Right ventricle myocardium inferior (tissue), 1 donor: Measurements from ENCODE around the gene SRGAP3. TPM values are rescaled to one million over a fixed set of nuclear protein-coding genes. Genes with fewer than 3 reads are reported as not detected.
A peak's percentile ranks its signal among the peaks of the same experiment; 100 is the strongest.

Experiments
- ATAC-seq: fragments of 200-7000 bp; cut with Tn5 transposase; one replicate; pipeline ENCODE4 v1.9.1; 2020; ENCODE audit warnings: mild to moderate bottlenecking, moderate library complexity
- DNase-seq: peaks from one replicate; pipeline ENCODE4 v3.0.0; 2021; ENCODE audit errors: missing footprints
- intact Hi-C: fragments of 100-400 bp; cut with DNase I; formaldehyde crosslinking; loops from one replicate; pipeline ENCODE4 v1.11.0; 2022
- total RNA-seq: library from RNA; stranded (reverse); fragmentation: NEBNext Ultra II Directional; extraction: Animal tissue kit (Norgen Biotek cat#: 25700); gene quantifications from one replicate; pipeline ENCODE4 v1.2.1, GENCODE V29; 2021
- donor health status: DM: no; HTN: yes; CAD: no; lungs with severe emphysema.

SRGAP3 gene
- total RNA-seq, 1 donor from 2014 or later, result 6.1 TPM

GRCh38 chr3:9190276-9190675 is 59.2 kb downstream of the SRGAP3 start:
- no peak for ATAC-seq
- no peak for DNase-seq
- intact Hi-C loops, result no loop called here

- intact Hi-C loops, result loop anchor here (5.0 kb wide), 1 partner anchor 59 kb away; the partner anchor contains the start of gene SRGAP3
- DNase-seq, result no peak
- ATAC-seq, result no peak
These were observed 60.9 kb downstream of the SRGAP3 start for GRCh38 chr3:9188583-9188982.

DNA sequence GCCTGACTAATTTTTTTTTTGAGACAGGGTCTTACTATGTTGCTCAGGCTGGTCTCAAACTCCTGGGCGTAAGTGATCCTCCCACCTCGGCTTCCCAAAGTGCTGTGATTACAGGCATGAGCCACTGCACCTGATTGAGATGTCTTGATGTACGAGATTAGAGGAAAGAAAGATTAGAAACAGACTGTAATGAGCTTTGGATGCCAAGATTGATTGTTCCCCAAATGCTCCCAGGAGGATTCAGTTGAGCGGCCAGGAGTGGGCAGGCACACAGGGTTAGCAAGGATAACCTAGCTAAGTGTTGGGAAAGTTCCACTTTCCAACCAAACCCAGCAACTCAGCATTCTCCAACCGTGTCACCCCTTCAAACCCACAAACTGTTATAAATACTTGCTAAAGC is 63.7 kb downstream of the SRGAP3 start:
- ATAC-seq (no peak), DNase-seq (no peak)
- intact Hi-C loops, result loop anchor here (5.0 kb wide), 1 partner anchor 62 kb away; the partner anchor contains the start of gene SRGAP3

GRCh38 chr3:9185046-9185445 is 64.4 kb downstream of the SRGAP3 start:
- no peak for DNase-seq
- intact Hi-C loops, result loop anchor here (5.0 kb wide), 1 partner anchor 62 kb away; the partner anchor contains the start of gene SRGAP3
- ATAC-seq, result no peak

- DNase-seq, result no peak
- no peak for ATAC-seq
- intact Hi-C loops, result no loop called here
These were observed 65.0 kb downstream of the SRGAP3 start for GRCh38 chr3:9184461-9184835.

GRCh38 chr3:9183811-9184460 is 65.5 kb downstream of the SRGAP3 start:
- no peak for ATAC-seq
- intact Hi-C loops, result no loop called here

GRCh38 chr3:9183011-9183410 is 66.4 kb downstream of the SRGAP3 start:
- intact Hi-C loops, result no loop called here
- peak; percentile 62 for ATAC-seq
- no peak for DNase-seq

More at GRCh38 chr3:9183811-9184460, 65.5 kb downstream of the SRGAP3 start:
- DNase-seq, result no peak

DNA sequence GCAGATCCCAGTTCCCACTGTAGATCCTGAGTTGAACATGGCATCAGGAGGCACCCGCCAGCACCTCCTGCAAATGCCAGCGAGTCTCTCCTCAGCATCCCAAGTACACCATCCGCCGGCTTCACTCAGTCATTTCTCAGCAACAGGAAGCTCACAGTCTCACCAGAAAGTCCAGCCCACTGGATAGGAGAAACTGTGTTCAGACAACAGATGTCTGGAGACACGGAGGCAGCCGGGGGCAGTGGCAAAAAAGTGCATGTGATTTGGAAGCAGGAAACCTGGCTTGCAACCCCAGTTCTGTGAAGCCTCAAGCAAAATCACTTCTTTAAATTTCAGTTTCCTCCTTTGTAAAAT is 68.7 kb downstream of the SRGAP3 start:
- intact Hi-C loops, result no loop called here
- no peak for ATAC-seq
- no peak for DNase-seq

DNA sequence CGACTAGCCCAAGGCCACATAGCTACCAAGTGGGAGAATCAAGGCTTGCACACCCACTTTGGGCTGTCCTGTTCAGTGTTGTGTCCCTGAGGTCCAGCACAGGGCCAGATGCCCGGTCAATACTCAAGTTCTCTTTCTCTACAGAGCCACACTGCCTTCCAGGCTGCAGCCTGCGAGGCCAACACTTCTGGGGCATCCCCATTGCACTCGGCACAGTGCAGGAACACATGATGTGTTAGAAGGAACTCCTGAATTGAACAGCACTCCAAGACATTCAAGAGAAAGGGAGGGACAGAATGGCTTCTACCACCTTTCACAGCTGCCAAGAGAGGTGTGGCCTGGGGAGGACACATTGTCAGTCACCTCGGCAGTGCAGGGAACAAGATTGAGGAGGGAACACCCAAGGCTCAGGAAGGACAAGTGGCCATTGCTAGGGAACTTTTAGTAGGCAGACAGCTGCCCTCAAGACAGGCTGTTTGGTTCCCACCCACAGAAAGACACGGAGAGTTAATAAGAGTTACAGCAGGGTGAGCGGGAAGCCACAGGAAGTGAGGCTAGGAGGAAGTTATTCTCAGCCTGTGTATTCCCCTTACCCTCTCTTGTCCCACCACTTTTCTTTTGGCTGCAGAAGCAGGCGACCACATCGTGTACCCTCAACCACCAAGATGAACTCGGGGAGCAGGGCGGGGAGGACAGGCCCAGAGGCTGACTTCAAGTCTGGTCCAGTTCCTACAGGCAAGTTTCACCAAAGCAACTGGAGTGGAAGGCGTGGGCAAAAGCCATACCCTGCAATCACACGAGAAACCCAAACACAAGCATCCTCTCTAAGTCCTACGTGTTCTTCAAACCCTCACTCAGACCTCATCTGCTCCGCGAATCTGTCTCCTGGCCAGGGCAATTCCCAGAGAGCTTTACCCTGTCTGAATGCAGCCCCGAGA is 69.4 kb downstream of the SRGAP3 start:
- ATAC-seq, result peak; percentile 11
- intact Hi-C loops, result no loop called here
- DNase-seq, result no peak

DNA sequence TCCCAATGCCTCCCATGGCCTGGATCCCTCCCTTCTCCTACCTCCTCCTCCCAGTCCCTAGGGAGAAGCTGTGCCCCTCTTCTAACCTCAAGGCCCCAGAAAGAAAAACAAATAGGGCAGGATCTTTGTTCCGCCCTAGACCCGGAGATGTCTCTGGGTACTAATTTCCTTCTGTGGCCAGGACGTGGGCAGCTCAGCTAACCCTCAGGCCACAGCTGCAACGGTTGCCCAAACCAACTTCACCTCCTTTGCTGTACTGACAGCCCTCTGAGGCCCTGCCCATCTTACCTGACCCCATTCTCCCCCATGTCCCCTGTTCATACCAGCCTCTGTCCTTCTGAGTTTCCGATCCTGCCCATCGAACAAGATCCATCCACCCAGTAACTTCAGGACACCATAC is 70.7 kb downstream of the SRGAP3 start:
- intact Hi-C loops, result no loop called here
- no peak for DNase-seq
- no peak for ATAC-seq

GRCh38 chr3:9175421-9175820 is 74.0 kb downstream of the SRGAP3 start:
- no peak for ATAC-seq
- no peak for DNase-seq
- intact Hi-C loops, result no loop called here

DNA sequence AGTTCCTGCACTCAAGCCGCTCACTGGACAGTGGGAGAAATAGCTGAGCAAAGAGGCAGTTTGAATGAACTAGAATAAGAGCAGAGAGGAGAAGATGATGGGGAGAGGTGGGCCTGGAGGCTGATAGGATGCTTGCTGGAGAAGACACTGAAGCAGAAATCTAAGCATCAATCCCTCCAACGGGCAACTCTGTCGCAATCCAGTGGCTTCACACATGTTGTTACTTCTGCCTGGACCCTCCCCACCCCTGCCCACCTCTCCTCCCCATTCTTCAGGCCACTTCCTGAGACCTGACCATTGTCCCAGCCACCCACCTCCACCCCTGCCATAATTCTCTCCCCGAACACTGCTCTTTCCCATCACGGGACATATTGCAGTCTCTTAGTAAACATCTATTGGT is 76.0 kb downstream of the SRGAP3 start:
- ATAC-seq, result no peak
- intact Hi-C loops, result no loop called here
- no peak for DNase-seq

DNA sequence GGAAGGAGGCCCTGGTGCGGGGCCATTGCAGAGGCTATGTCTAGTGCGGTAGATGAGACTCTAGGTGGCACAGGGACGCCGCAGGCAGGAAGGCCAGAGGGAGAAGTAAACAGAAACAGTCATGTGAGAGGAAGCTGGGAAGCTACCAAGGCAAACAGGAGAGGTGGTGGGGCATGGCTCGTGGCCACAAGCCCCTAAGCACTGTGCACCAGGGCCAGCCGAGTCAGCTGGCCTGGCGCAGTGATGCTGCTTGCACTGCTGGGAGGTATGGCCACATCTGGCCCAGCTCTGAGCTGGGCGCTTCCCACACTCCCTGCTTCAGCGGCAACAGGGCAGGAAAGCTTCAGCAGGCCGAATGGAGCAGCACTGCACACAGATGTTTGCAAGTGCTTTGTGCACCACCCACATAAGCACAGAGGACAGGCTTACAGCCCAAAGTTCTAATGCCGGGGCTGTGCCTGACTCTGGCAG is 76.6 kb downstream of the SRGAP3 start:
- no peak for DNase-seq
- intact Hi-C loops, result no loop called here

GRCh38 chr3:9170851-9171160 is 78.6 kb downstream of the SRGAP3 start:
- no peak for ATAC-seq
- intact Hi-C loops, result no loop called here
- DNase-seq, result no peak

More for the DNA sequence above, 76.6 kb downstream of the SRGAP3 start:
- ATAC-seq, result no peak

DNA sequence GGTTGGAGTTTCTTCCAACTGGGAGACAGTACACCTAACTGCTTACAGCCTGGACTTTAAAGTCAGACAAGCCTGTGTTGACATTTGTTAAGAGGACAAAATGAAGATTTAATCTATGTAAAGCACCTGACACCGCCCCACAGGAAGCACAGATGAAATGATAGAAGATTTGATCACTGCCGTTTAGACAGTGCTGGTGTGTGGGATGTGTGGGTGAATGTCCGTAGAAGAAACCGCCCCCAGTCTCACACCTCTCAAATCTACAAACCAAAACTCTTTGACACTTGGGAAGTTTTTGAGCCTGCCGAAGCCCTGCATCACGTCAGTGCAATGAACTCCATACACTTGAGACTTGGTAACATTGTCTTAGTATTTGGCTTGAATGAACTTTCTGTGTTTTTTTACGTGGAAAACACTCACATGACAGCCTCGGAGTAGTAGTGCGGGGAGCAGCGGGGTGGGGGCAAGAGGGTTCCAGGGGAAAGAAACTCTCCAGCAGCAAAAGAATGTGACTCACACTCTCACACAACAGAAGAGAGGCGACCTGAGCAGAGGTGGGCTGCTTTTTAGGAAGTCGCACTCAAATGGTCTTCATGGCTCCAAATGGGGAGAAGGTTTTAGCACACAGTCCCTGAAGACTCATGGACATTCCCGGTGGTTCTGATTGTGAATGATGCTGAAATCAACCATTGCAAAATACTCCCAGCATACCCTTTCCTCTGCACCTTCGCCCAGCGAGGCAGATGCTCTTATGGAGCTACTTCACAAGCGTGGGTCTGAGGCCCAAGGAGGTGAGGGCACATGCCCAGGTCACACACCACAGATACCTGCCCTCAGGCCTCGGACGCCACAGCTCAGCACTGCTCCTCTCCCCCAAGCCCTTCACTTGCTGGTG is 79.2 kb downstream of the SRGAP3 start:
- intact Hi-C loops, result no loop called here
- DNase-seq (no peak), ATAC-seq (no peak)

DNA sequence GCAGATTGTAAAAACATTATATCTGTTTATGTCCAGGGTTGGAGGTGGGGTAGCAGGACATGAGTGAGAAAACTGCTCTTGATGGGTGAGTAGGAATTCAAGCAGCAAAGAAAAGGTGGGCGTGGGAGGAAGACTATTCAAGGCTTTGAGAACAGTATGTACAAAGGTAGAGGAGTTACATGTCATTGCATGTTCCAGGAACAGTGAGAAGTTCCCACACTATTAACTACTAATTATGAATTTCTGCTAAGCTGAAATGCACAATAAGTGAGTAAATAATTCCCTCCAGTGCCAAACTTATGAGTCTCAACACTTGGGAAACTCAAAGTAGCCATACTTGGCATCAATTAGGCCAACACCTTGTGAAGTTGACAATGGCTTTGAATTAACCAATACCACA is 80.1 kb downstream of the SRGAP3 start:
- intact Hi-C loops, result no loop called here
- DNase-seq, result no peak
- no peak for ATAC-seq

DNA sequence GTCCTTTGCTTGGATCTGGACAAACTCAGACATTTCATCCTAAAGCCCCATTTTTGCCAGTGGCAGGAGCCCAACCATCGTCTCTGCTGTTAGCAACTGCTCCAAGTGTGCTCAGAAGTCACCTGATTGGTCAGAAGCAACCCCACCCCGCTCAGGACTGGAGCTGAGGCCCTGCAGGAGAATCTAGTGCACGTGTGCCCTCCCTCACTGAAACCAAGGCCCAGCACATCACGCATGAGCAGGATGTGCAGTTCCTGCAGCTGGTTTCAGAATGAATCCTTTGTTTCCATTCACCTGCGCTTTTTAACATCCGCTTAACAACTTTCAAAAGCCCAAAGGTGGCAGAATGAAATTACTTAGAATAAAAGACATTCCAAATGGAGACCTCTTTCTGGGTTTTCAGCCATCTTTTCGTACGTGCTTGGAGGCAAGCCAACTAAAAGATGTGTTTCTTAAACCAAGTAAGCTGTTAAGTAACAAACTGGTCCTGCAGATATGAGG is 81.2 kb downstream of the SRGAP3 start:
- intact Hi-C loops, result no loop called here
- no peak for DNase-seq
- ATAC-seq, result no peak

DNA sequence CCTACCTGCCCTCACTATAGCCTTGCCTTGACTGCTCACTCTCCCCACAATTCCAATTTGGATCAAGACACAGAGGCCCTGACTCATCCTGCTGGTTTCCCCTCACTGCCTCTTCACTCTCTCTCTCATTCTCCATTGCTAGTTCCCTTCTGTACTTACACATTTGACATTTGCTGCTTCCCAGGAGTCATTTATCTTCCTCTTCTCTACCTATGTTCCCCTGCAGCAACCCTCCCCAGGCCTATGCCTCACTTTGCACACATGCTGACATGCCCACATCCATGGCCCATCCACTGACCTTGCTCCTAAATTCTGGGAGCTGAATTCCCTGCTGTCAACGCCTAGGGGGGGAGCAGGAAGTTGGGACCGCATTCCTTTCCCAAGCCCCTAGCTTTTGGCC is 82.2 kb downstream of the SRGAP3 start:
- no peak for ATAC-seq
- DNase-seq, result no peak
- intact Hi-C loops, result no loop called here

DNA sequence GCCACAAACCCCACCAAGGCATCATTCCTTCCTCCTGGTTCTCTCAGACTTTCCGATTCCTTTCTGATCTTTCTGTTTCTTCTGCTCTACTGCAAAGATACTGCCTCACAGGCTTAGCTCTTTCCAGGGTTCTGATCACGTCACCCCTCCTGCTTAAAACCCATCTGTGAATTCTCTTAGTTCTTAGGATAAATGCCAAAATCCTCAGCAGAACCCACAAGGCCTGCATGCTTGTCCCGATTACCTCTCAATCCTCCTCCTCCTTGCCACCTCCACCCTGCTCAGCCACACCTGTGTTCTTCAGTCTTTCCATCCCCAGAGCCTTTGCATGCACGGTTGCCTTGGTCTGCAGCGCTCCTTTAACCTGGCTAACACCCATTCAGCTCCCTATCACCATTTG is 84.0 kb downstream of the SRGAP3 start:
- DNase-seq (no peak), ATAC-seq (no peak)
- intact Hi-C loops, result no loop called here
